ENCODE data around the gene RBBP7.

Gene RBBP7

GRCh38 chrX:16839852-16840460 lies 30.2 kb downstream of the RBBP7 start:
- no peaks in the 10 kb centered on the region for H3K9me3 ChIP-seq (ENCODE audit: control extremely low read depth in 1 of 5, control insufficient read depth in 4 of 5, insufficient read depth in 2 of 5, low read depth in 1 of 5, low read length in 4 of 5)
- H3K4me1 ChIP-seq (ENCODE audit: control extremely low read depth in 1 of 4, control insufficient read depth in 4 of 4, insufficient read depth in 4 of 4, low read length in 3 of 4) = no peaks in the 10 kb centered on the region
- H3K36me3 ChIP-seq (ENCODE audit: control insufficient read depth in 4 of 4, insufficient read depth in 4 of 4, low read length in 3 of 4) = peaks cover 3 to 62% (median 23%) of the 10 kb centered on the region in 4 experiments
- POLR2A ChIA-PET = interaction anchor here (0.6 kb wide), 1 partner anchor 13 kb away, joined by 3 read pairs; no protein-coding TSS in a partner anchor
- CTCF ChIA-PET = interaction anchor here (1.2 to 1.5 kb wide), 2 partner anchors 12 to 17 kb away, joined by 4 read pairs; no protein-coding TSS in a partner anchor
- WGBS (ENCODE audit: insufficient coverage) = 97% methylated on average over 10 of the region's 14 CpGs
- DNase-seq = no peak
- peaks cover 0 to 21% (median 0%) of the 10 kb centered on the region in 5 experiments for H3K27me3 ChIP-seq (replicated peaks in 2 of 5; ENCODE audit: control insufficient read depth in 4 of 5, insufficient read depth in 5 of 5, low read length in 4 of 5)
- no peak overlapping the region for H3K27ac ChIP-seq (ENCODE audit: insufficient read depth in 1 of 2, low read depth in 1 of 2, low read length in 2 of 2, poor library complexity in 1 of 2, severe bottlenecking in 2 of 2)
- H3K4me3 ChIP-seq (ENCODE audit: control insufficient read depth in 1 of 7, extremely low read depth in 1 of 7, insufficient read depth in 4 of 7, low read depth in 2 of 7, low read length in 6 of 7) = no peak overlapping the region

- Histone ChIP-seq H3K27ac (ENCODE audit: insufficient read depth in 1 of 2, low read depth in 1 of 2, low read length in 2 of 2, poor library complexity in 1 of 2, severe bottlenecking in 2 of 2) (no peak overlapping the region), H3K27me3 (replicated peaks in 2 of 5; ENCODE audit: control insufficient read depth in 4 of 5, insufficient read depth in 5 of 5, low read length in 4 of 5) (peaks cover 0 to 22% (median 0%) of the 10 kb centered on the region in 5 experiments), H3K4me3 (ENCODE audit: control insufficient read depth in 1 of 7, extremely low read depth in 1 of 7, insufficient read depth in 4 of 7, low read depth in 2 of 7, low read length in 6 of 7) (no peak overlapping the region), H3K36me3 (ENCODE audit: control insufficient read depth in 4 of 4, insufficient read depth in 4 of 4, low read length in 3 of 4) (peaks cover 4 to 59% (median 25%) of the 10 kb centered on the region in 4 experiments), H3K4me1 (ENCODE audit: control extremely low read depth in 1 of 4, control insufficient read depth in 4 of 4, insufficient read depth in 4 of 4, low read length in 3 of 4) (no peaks in the 10 kb centered on the region), H3K9me3 (ENCODE audit: control extremely low read depth in 1 of 5, control insufficient read depth in 4 of 5, insufficient read depth in 2 of 5, low read depth in 1 of 5, low read length in 4 of 5) (no peaks in the 10 kb centered on the region)
- POLR2A ChIA-PET = no interaction called here
- peak in 2 of 3 donors; percentile 8 to 35 for DNase-seq
- CTCF ChIA-PET = interaction anchor here (1.2 to 1.5 kb wide), 3 partner anchors 12 to 244 kb away, joined by 3 to 4 read pairs (median 4); no protein-coding TSS in a partner anchor
- WGBS (ENCODE audit: insufficient coverage) = 96% methylated on average over 4 of the region's 5 CpGs
These were observed 30.8 kb downstream of the RBBP7 start for GRCh38 chrX:16839219-16839851.

- H3K27me3 ChIP-seq (replicated peaks in 2 of 5; ENCODE audit: control insufficient read depth in 4 of 5, insufficient read depth in 5 of 5, low read length in 4 of 5) = peaks cover 0 to 28% (median 0%) of the 10 kb centered on the region in 5 experiments
- no peaks in the 10 kb centered on the region for H3K4me1 ChIP-seq (ENCODE audit: control extremely low read depth in 1 of 4, control insufficient read depth in 4 of 4, insufficient read depth in 4 of 4, low read length in 3 of 4)
- ChIA-PET CTCF (interaction anchor here (0.5 to 1.2 kb wide), 4 partner anchors 11 to 245 kb away, joined by 3 to 4 read pairs (median 3); no protein-coding TSS in a partner anchor), POLR2A (no interaction called here)
- H3K36me3 ChIP-seq (ENCODE audit: control insufficient read depth in 4 of 4, insufficient read depth in 4 of 4, low read length in 3 of 4) = peaks cover 4 to 62% (median 24%) of the 10 kb centered on the region in 4 experiments
- no peak overlapping the region for H3K4me3 ChIP-seq (ENCODE audit: control insufficient read depth in 1 of 7, extremely low read depth in 1 of 7, insufficient read depth in 4 of 7, low read depth in 2 of 7, low read length in 6 of 7)
- DNase-seq = no peak
- WGBS (ENCODE audit: insufficient coverage) = 97% methylated on average over 11 of the region's 11 CpGs
- H3K27ac ChIP-seq (ENCODE audit: insufficient read depth in 1 of 2, low read depth in 1 of 2, low read length in 2 of 2, poor library complexity in 1 of 2, severe bottlenecking in 2 of 2) = no peak overlapping the region
- no peaks in the 10 kb centered on the region for H3K9me3 ChIP-seq (ENCODE audit: control extremely low read depth in 1 of 5, control insufficient read depth in 4 of 5, insufficient read depth in 2 of 5, low read depth in 1 of 5, low read length in 4 of 5)
These were observed 31.7 kb downstream of the RBBP7 start for GRCh38 chrX:16838202-16839066.

- ChIA-PET POLR2A (no interaction called here), CTCF (no interaction called here)
- 84% methylated on average over 6 of the region's 9 CpGs for WGBS (ENCODE audit: insufficient coverage)
- Histone ChIP-seq H3K4me1 (ENCODE audit: control extremely low read depth in 1 of 4, control insufficient read depth in 4 of 4, insufficient read depth in 4 of 4, low read length in 3 of 4) (no peaks in the 10 kb centered on the region), H3K36me3 (ENCODE audit: control insufficient read depth in 4 of 4, insufficient read depth in 4 of 4, low read length in 3 of 4) (peaks cover 4 to 63% (median 29%) of the 10 kb centered on the region in 4 experiments), H3K4me3 (ENCODE audit: control insufficient read depth in 1 of 7, extremely low read depth in 1 of 7, insufficient read depth in 4 of 7, low read depth in 2 of 7, low read length in 6 of 7) (no peak overlapping the region), H3K27ac (ENCODE audit: insufficient read depth in 1 of 2, low read depth in 1 of 2, low read length in 2 of 2, poor library complexity in 1 of 2, severe bottlenecking in 2 of 2) (no peak overlapping the region), H3K27me3 (replicated peaks in 2 of 5; ENCODE audit: control insufficient read depth in 4 of 5, insufficient read depth in 5 of 5, low read length in 4 of 5) (peaks cover 0 to 32% (median 0%) of the 10 kb centered on the region in 5 experiments), H3K9me3 (ENCODE audit: control extremely low read depth in 1 of 5, control insufficient read depth in 4 of 5, insufficient read depth in 2 of 5, low read depth in 1 of 5, low read length in 4 of 5) (no peaks in the 10 kb centered on the region)
- DNase-seq = peak; percentile 20 to 66 (median 64)
These were observed 33.8 kb downstream of the RBBP7 start for GRCh38 chrX:16836371-16836770.

GRCh38 chrX:16834806-16835205 lies 35.4 kb downstream of the RBBP7 start:
- H3K4me3 ChIP-seq (ENCODE audit: control insufficient read depth in 1 of 7, extremely low read depth in 1 of 7, insufficient read depth in 4 of 7, low read depth in 2 of 7, low read length in 6 of 7) = no peak overlapping the region
- CTCF ChIA-PET = interaction anchor here (1.0 to 1.3 kb wide), 4 partner anchors 8 to 213 kb away, joined by 3 to 8 read pairs (median 4); no protein-coding TSS in a partner anchor
- WGBS (ENCODE audit: insufficient coverage) = 93% methylated on average over 4 of the region's 6 CpGs
- peaks cover 0 to 35% (median 0%) of the 10 kb centered on the region in 5 experiments for H3K27me3 ChIP-seq (replicated peaks in 2 of 5; ENCODE audit: control insufficient read depth in 4 of 5, insufficient read depth in 5 of 5, low read length in 4 of 5)
- POLR2A ChIA-PET = no interaction called here
- peaks cover 4 to 55% (median 25%) of the 10 kb centered on the region in 4 experiments for H3K36me3 ChIP-seq (ENCODE audit: control insufficient read depth in 4 of 4, insufficient read depth in 4 of 4, low read length in 3 of 4)
- H3K9me3 ChIP-seq (ENCODE audit: control extremely low read depth in 1 of 5, control insufficient read depth in 4 of 5, insufficient read depth in 2 of 5, low read depth in 1 of 5, low read length in 4 of 5) = no peaks in the 10 kb centered on the region
- no peak for DNase-seq
- H3K27ac ChIP-seq (ENCODE audit: insufficient read depth in 1 of 2, low read depth in 1 of 2, low read length in 2 of 2, poor library complexity in 1 of 2, severe bottlenecking in 2 of 2) = no peak overlapping the region
- no peaks in the 10 kb centered on the region for H3K4me1 ChIP-seq (ENCODE audit: control extremely low read depth in 1 of 4, control insufficient read depth in 4 of 4, insufficient read depth in 4 of 4, low read length in 3 of 4)

- ChIA-PET POLR2A (no interaction called here), CTCF (interaction anchor here (0.8 to 1.0 kb wide), 2 partner anchors 12 to 214 kb away, joined by 3 read pairs; no protein-coding TSS in a partner anchor)
- Histone ChIP-seq H3K36me3 (ENCODE audit: control insufficient read depth in 4 of 4, insufficient read depth in 4 of 4, low read length in 3 of 4) (peaks cover 3 to 52% (median 33%) of the 10 kb centered on the region in 4 experiments), H3K27ac (ENCODE audit: insufficient read depth in 1 of 2, low read depth in 1 of 2, low read length in 2 of 2, poor library complexity in 1 of 2, severe bottlenecking in 2 of 2) (no peak overlapping the region), H3K27me3 (replicated peaks in 2 of 5; ENCODE audit: control insufficient read depth in 4 of 5, insufficient read depth in 5 of 5, low read length in 4 of 5) (peaks cover 0 to 30% (median 0%) of the 10 kb centered on the region in 5 experiments), H3K9me3 (ENCODE audit: control extremely low read depth in 1 of 5, control insufficient read depth in 4 of 5, insufficient read depth in 2 of 5, low read depth in 1 of 5, low read length in 4 of 5) (no peaks in the 10 kb centered on the region), H3K4me1 (ENCODE audit: control extremely low read depth in 1 of 4, control insufficient read depth in 4 of 4, insufficient read depth in 4 of 4, low read length in 3 of 4) (no peaks in the 10 kb centered on the region), H3K4me3 (ENCODE audit: control insufficient read depth in 1 of 7, extremely low read depth in 1 of 7, insufficient read depth in 4 of 7, low read depth in 2 of 7, low read length in 6 of 7) (no peak overlapping the region)
- no peak for DNase-seq
- 98% methylated on average over 5 of the region's 5 CpGs for WGBS (ENCODE audit: insufficient coverage)
These were observed 37.9 kb downstream of the RBBP7 start for GRCh38 chrX:16832301-16832700.
